Transverse colon (tissue), 4 donors: Measurements from ENCODE around the gene PES1. TPM values are rescaled to one million over a fixed set of nuclear protein-coding genes. Genes with fewer than 3 reads are reported as not detected.

Experiments used
- DNase-seq: peaks from one replicate; pipeline ENCODE4 v3.0.0-alpha.2; 2019
- H3K27ac ChIP-seq, 4 donors: fragments of 200-600 bp; sonication (generic); 2 replicates each; pipeline ENCODE4 v1.5.1; 2016 to 2018; ENCODE audit warnings: inconsistent platforms in 4 of 4
- H3K27me3 ChIP-seq: fragments of 200-600 bp; sonication (generic); 2 replicates; pipeline ENCODE4 v1.5.1; 2017; ENCODE audit warnings: inconsistent platforms
- H3K36me3 ChIP-seq, 4 donors: fragments of 200-600 bp; sonication (generic); 2 replicates each; pipeline ENCODE4 v1.5.1; 2017 to 2019; ENCODE audit warnings: inconsistent platforms in 4 of 4
- H3K4me1 ChIP-seq, 4 donors: fragments of 200-600 bp; sonication (generic); 2 replicates each; pipeline ENCODE4 v1.5.1; 2017 to 2020; ENCODE audit warnings: inconsistent platforms in 4 of 4
- H3K4me3 ChIP-seq, 4 donors: fragments of 200-600 bp; sonication (generic); 1 replicate in 1 of 4; 2 replicates in 3 of 4; pipeline versions ENCODE4 v1.5.1 to v1.6.1; 2017 to 2019; ENCODE audit warnings: inconsistent platforms in 4 of 4
- H3K9me3 ChIP-seq, 2 donors: fragments of 200-600 bp; sonication (generic); 2 replicates each; pipeline ENCODE4 v1.5.1; 2017 to 2019; ENCODE audit warnings: inconsistent platforms in 2 of 2
- EP300 ChIP-seq: sonication (generic); formaldehyde crosslinking; IDR thresholded peaks from one replicate; pipeline ENCODE4 v1.6.1; 2017; ENCODE audit warnings: antibody characterized with exemption, low read depth
- POLR2A ChIP-seq: fragments of 450-650 bp; IDR thresholded peaks from one replicate; pipeline ENCODE4 v1.6.1; 2016; ENCODE audit warnings: antibody characterized with exemption, mild to moderate bottlenecking, moderate library complexity
- POLR2AphosphoS5 ChIP-seq, 3 donors: sonication (generic); formaldehyde crosslinking; IDR thresholded peaks; one replicate each; pipeline ENCODE4 v1.6.1; 2016; ENCODE audit warnings: antibody characterized with exemption in 3 of 3
- WGBS, 2 donors: methylation state at CpG; one replicate each; pipeline ENCODE4 v1.1.5; 2018; ENCODE audit warnings: low coverage in 1 of 2; 5-methylcytosine and 5-hydroxymethylcytosine counted together
- in situ Hi-C, 4 donors: fragments of 200-750 bp; cut with MboI; loops; one replicate each; pipeline versions ENCODE4 v1.15.0 to v1.15.1; 2017; ENCODE audit warnings: low sequenced_read_pairs in 3 of 4, low pct_ligation_motif_present in 1 of 4, low pct_unique_long_range_greater_than_20kb in 1 of 4
- intact Hi-C: fragments of 100-400 bp; cut with DNase I; formaldehyde crosslinking; loops from one replicate; pipeline ENCODE4 v1.15.1; 2023; ENCODE audit warnings: low total_unique reads
- total RNA-seq, 4 donors: library from RNA; depleted of rRNA; stranded (reverse); fragments of >200 nt; gene quantifications; one replicate each; pipeline ENCODE4 v1.1.0, GENCODE V29; 2016
- TF ChIP-seq, protein P1 (sequence below), 5 experiments: fragments of 200-600 bp in 3 of 5; fragments of 450-650 bp in 2 of 5; sonication (generic) in 3 of 5; IDR thresholded peaks; 1 replicate in 2 of 5; 2 replicates in 3 of 5; pipeline ENCODE4 v1.5.1; 2016 to 2017; ENCODE audit warnings: antibody characterized with exemption in 5 of 5, inconsistent platforms in 3 of 5, mild to moderate bottlenecking in 2 of 5, moderate library complexity in 1 of 5

PES1 gene
- total RNA-seq, 4 donors from 2014 or later: 13.5 to 39.5 (median 30.6) TPM

DNA sequence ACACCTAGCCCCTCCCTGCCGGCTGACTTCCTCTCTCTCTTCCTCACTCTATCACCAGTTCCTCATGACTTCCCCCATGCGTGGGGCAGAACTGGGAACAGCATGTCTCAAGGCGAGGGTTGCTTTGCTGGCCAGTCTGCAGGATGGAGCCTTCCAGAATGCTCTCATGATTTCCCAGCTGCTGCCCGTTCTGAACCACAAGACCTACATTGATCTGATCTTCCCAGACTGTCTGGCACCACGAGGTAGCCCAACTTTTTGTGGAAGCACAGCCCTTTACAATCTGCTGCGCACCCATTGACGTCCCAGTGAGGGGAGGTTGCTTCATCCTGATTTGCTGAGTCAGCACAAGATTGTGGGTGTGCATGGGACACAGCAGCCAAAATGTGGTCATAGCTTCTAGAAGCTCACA lies 23.8 kb upstream of the PES1 start:
- WGBS, 2 donors: 80 to 83% methylated on average over 1 to 7 of the region's 7 CpGs
- peaks cover 0 to 3% (median 0%) of the 10 kb centered on the region in 4 donors for H3K36me3 ChIP-seq
- no peak overlapping the region for H3K4me3 ChIP-seq
- no peaks in the 10 kb centered on the region for H3K4me1 ChIP-seq
- in situ Hi-C loops: no loop called here
- intact Hi-C loops: no loop called here
- DNase-seq: no peak
- no peaks in the 10 kb centered on the region for H3K9me3 ChIP-seq
- H3K27ac ChIP-seq: no peak overlapping the region
- H3K27me3 ChIP-seq: no peaks in the 10 kb centered on the region
- no peak for TF ChIP-seq EP300
- TF ChIP-seq, protein P1, sequence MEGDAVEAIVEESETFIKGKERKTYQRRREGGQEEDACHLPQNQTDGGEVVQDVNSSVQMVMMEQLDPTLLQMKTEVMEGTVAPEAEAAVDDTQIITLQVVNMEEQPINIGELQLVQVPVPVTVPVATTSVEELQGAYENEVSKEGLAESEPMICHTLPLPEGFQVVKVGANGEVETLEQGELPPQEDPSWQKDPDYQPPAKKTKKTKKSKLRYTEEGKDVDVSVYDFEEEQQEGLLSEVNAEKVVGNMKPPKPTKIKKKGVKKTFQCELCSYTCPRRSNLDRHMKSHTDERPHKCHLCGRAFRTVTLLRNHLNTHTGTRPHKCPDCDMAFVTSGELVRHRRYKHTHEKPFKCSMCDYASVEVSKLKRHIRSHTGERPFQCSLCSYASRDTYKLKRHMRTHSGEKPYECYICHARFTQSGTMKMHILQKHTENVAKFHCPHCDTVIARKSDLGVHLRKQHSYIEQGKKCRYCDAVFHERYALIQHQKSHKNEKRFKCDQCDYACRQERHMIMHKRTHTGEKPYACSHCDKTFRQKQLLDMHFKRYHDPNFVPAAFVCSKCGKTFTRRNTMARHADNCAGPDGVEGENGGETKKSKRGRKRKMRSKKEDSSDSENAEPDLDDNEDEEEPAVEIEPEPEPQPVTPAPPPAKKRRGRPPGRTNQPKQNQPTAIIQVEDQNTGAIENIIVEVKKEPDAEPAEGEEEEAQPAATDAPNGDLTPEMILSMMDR (IDR thresholded peaks at IDR 0.05): no peak
- no peak for TF ChIP-seq POLR2AphosphoS5 (IDR thresholded peaks at IDR 0.05)
- no peak for TF ChIP-seq POLR2A

- H3K36me3 ChIP-seq: peaks cover 0 to 3% (median 0%) of the 10 kb centered on the region in 4 donors
- intact Hi-C loops (no loop called here), in situ Hi-C loops (no loop called here)
Observed at GRCh38 chr22:30614879-30615278, 23.2 kb upstream of the PES1 start.

DNA sequence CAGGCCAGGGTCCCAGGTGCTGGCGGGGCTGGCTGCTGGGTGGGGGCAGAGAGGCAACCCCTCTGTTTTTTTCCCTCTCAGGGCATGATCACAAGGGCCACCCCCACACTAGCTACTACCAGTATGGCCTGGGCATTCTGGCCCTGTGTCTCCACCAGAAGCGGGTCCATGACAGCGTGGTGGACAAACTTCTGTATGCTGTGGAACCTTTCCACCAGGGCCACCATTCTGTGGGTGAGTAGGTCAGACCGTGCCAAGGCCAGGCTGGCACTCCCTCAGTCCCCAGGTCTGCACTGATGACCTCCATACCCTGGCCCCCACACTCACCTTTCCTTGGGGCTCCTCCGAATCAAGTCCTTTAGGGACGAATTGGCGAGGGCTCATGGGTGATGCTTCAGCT lies 22.6 kb upstream of the PES1 start:
- no peaks in the 10 kb centered on the region for H3K9me3 ChIP-seq
- H3K27me3 ChIP-seq: no peaks in the 10 kb centered on the region
- H3K4me1 ChIP-seq: peaks cover 6 to 8% (median 6%) of the 10 kb centered on the region in 4 donors
- no peak for TF ChIP-seq EP300
- no peak for TF ChIP-seq POLR2A
- TF ChIP-seq, protein P1 (IDR thresholded peaks at IDR 0.05): no peak
- TF ChIP-seq POLR2AphosphoS5 (IDR thresholded peaks at IDR 0.05): no peak
- H3K4me3 ChIP-seq: no peak overlapping the region
- H3K36me3 ChIP-seq: peaks cover 0 to 3% (median 0%) of the 10 kb centered on the region in 4 donors
- no peak for DNase-seq
- H3K27ac ChIP-seq: no peak overlapping the region
- in situ Hi-C loops: no loop called here
- WGBS, 2 donors: 96% methylated on average over 7 of the region's 7 CpGs; no CpG with 5 or more reads in 1 of the 2 donors
- intact Hi-C loops: no loop called here

More at GRCh38 chr22:30614879-30615278, 23.2 kb upstream of the PES1 start:
- no peaks in the 10 kb centered on the region for H3K9me3 ChIP-seq
- peaks cover 0 to 2% (median under 1%) of the 10 kb centered on the region in 4 donors for H3K4me1 ChIP-seq
- H3K27ac ChIP-seq: no peak overlapping the region
- no peak for TF ChIP-seq EP300
- TF ChIP-seq POLR2AphosphoS5 (IDR thresholded peaks at IDR 0.05): no peak
- no peak for TF ChIP-seq POLR2A
- TF ChIP-seq, protein P1 (IDR thresholded peaks at IDR 0.05): no peak
- no peak overlapping the region for H3K4me3 ChIP-seq
- no peaks in the 10 kb centered on the region for H3K27me3 ChIP-seq
- no peak for DNase-seq

GRCh38 chr22:30612789-30613188 lies 21.1 kb upstream of the PES1 start:
- H3K4me1 ChIP-seq: peaks cover 20 to 22% (median 21%) of the 10 kb centered on the region in 4 donors
- no peak overlapping the region for H3K4me3 ChIP-seq
- 91% methylated on average over 8 of the region's 8 CpGs; no CpG with 5 or more reads in 1 of the 2 donors for WGBS, 2 donors
- no peaks in the 10 kb centered on the region for H3K9me3 ChIP-seq
- no peaks in the 10 kb centered on the region for H3K36me3 ChIP-seq
- H3K27ac ChIP-seq: no peak overlapping the region
- no peak for DNase-seq
- in situ Hi-C loops (no loop called here), intact Hi-C loops (no loop called here)
- no peaks in the 10 kb centered on the region for H3K27me3 ChIP-seq
- TF ChIP-seq EP300 (no peak), POLR2A (no peak), POLR2AphosphoS5 (IDR thresholded peaks at IDR 0.05) (no peak)
- TF ChIP-seq, protein P1 (IDR thresholded peaks at IDR 0.05): no peak
